Endometrial microvascular endothelial cells (primary cell): Measurements from ENCODE around the gene SH3TC1. TPM values are rescaled to one million over a fixed set of nuclear protein-coding genes. Genes with fewer than 3 reads are reported as not detected.

Experiments used
- in situ Hi-C: cut with HindIII; loops from 2 replicates; pipeline ENCODE4 v1.10.0; 2017; ENCODE audit warnings: low sequenced_read_pairs, low pct_unique_long_range_greater_than_20kb; ENCODE audit errors: inconsistent ontology term
- total RNA-seq: library from RNA; depleted of rRNA; stranded (reverse); fragments of >200 nt; gene quantifications from one replicate; pipeline ENCODE4 v1.2.3, GENCODE V29; 2015; ENCODE audit errors: inconsistent ontology term

Gene SH3TC1
- total RNA-seq, 1 donor from 2014 or later: 61.9 TPM

- in situ Hi-C loops: no loop called here
These were observed 91.0 kb downstream of the SH3TC1 start for GRCh38 chr4:8289956-8290700.

GRCh38 chr4:8290701-8290970 is 91.5 kb downstream of the SH3TC1 start:
- in situ Hi-C loops: no loop called here

Other genes starting within 250 kb of the SH3TC1 start
- 0.46 TPM for gene ABLIM2, start 40.5 kb upstream of the SH3TC1 start, total RNA-seq
- gene HTRA3, start 70.5 kb downstream of the SH3TC1 start, total RNA-seq: 1.3 TPM
- 26.0 TPM for gene ACOX3, start 241.4 kb downstream of the SH3TC1 start, total RNA-seq
- 13.9 TPM for gene TRMT44, start 241.5 kb downstream of the SH3TC1 start, total RNA-seq